ENCODE results near the gene ACO1. TPM values are rescaled to one million over a fixed set of nuclear protein-coding genes. Genes with fewer than 3 reads are reported as not detected.

The ACO1 gene
- total RNA-seq, 2 experiments from 2014 or later = 8.8 to 9.0 TPM

DNA sequence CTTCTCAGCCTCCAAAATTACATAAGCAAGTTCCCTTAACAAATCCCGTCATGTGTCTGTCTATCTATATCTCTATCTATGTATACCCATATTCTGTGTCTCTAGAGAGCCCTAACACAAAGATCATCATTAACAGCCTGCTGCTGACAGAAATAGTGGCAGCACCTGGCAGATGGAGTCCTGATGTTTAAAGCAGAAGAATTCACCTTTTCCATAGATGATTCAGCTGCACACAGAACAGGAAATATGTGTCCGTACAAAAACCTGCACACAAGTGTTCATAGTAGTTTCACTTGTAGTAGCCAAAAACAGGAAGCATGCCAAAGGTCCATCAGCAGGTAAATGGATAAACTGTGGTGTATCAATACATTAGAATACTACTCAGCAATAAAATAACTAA, 45.0 kb upstream of the ACO1 start:
- TF ChIP-seq, protein P1, sequence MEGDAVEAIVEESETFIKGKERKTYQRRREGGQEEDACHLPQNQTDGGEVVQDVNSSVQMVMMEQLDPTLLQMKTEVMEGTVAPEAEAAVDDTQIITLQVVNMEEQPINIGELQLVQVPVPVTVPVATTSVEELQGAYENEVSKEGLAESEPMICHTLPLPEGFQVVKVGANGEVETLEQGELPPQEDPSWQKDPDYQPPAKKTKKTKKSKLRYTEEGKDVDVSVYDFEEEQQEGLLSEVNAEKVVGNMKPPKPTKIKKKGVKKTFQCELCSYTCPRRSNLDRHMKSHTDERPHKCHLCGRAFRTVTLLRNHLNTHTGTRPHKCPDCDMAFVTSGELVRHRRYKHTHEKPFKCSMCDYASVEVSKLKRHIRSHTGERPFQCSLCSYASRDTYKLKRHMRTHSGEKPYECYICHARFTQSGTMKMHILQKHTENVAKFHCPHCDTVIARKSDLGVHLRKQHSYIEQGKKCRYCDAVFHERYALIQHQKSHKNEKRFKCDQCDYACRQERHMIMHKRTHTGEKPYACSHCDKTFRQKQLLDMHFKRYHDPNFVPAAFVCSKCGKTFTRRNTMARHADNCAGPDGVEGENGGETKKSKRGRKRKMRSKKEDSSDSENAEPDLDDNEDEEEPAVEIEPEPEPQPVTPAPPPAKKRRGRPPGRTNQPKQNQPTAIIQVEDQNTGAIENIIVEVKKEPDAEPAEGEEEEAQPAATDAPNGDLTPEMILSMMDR (conservative IDR thresholded peaks at IDR 0.05; ENCODE audit: low read length) = no peak
- no peak for TF ChIP-seq EZH2phosphoT487 (IDR thresholded peaks at IDR 0.05; ENCODE audit: borderline replicate concordance, low read depth, low read length)
- peak overlapping the region; percentile 15; the same call in 1 of the 2 replicates for H2AFZ ChIP-seq (ENCODE audit: low read length)
- peaks cover 10% of the 10 kb centered on the region for H3K4me1 ChIP-seq (ENCODE audit: insufficient read depth, low read length, poor library complexity, severe bottlenecking)
- intact Hi-C loops (cut with micrococcal nuclease; ENCODE audit: unreplicated experiment) = no loop called here
- ChIA-PET CTCF (ENCODE audit: unreplicated experiment) (no interaction called here), POLR2A (no interaction called here)
- H3K9me2 ChIP-seq (ENCODE audit: insufficient read depth, low read length) = no peaks in the 10 kb centered on the region
- H3K79me2 ChIP-seq (ENCODE audit: insufficient read depth, low read depth, low read length) = no peaks in the 10 kb centered on the region
- no peaks in the 10 kb centered on the region for H3K9me3 ChIP-seq (ENCODE audit: low read length)
- H3K4me3 ChIP-seq (ENCODE audit: low read depth, low read length, poor library complexity, severe bottlenecking) = no peak overlapping the region
- no peak overlapping the region for H3K27ac ChIP-seq (ENCODE audit: low read depth, low read length, poor library complexity, severe bottlenecking)
- DNase-seq (ENCODE audit: low spot score) = peak; percentile 7
- H3K4me2 ChIP-seq (ENCODE audit: low read length) = peak overlapping the region; percentile 11; the same call in 1 of the 2 replicates
- no peaks in the 10 kb centered on the region for H4K20me1 ChIP-seq (ENCODE audit: insufficient read depth, low read length)
- no peaks in the 10 kb centered on the region for H3K36me3 ChIP-seq (ENCODE audit: insufficient read depth, low read length)
- BruUV-seq (replicated peaks) = no TSS peak

DNA sequence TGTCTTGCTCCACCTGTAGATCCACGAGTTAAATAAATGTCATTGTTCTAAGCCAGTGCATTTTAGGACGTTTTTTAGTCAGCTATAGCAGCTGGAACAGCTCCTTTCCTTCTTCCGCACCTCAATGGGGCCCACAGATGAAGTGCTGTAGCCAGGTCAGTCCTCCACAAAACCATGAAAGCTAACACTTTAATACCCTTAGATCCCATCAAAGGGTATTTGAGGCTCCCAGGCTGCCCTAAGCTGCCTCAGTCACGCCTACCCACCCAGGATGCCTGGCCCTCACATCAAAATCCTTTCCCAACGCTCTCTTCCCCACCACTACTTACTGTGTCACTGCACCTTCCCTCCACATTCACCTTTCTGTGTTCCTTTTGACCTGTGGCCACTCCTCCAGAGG, 44.1 kb upstream of the ACO1 start:
- TF ChIP-seq, protein P1 (conservative IDR thresholded peaks at IDR 0.05; ENCODE audit: low read length) = no peak
- no peak for TF ChIP-seq EZH2phosphoT487 (IDR thresholded peaks at IDR 0.05; ENCODE audit: borderline replicate concordance, low read depth, low read length)
- no TSS peak for BruUV-seq (replicated peaks)
- no peaks in the 10 kb centered on the region for H3K9me2 ChIP-seq (ENCODE audit: insufficient read depth, low read length)
- H3K79me2 ChIP-seq (ENCODE audit: insufficient read depth, low read depth, low read length) = no peaks in the 10 kb centered on the region
- ChIA-PET CTCF (ENCODE audit: unreplicated experiment) (no interaction called here), POLR2A (no interaction called here)
- intact Hi-C loops (cut with micrococcal nuclease; ENCODE audit: unreplicated experiment) = no loop called here
- peaks cover 10% of the 10 kb centered on the region for H3K4me1 ChIP-seq (ENCODE audit: insufficient read depth, low read length, poor library complexity, severe bottlenecking)
- H3K9me3 ChIP-seq (ENCODE audit: low read length) = no peaks in the 10 kb centered on the region
- H3K27ac ChIP-seq (ENCODE audit: low read depth, low read length, poor library complexity, severe bottlenecking) = no peak overlapping the region
- no peaks in the 10 kb centered on the region for H4K20me1 ChIP-seq (ENCODE audit: insufficient read depth, low read length)
- no peak for DNase-seq (ENCODE audit: low spot score)
- no peak overlapping the region for H3K4me2 ChIP-seq (ENCODE audit: low read length)
- no peak overlapping the region for H3K4me3 ChIP-seq (ENCODE audit: low read depth, low read length, poor library complexity, severe bottlenecking)
- no peak overlapping the region; the same call in 1 of the 2 replicates for H2AFZ ChIP-seq (ENCODE audit: low read length)
- no peaks in the 10 kb centered on the region for H3K36me3 ChIP-seq (ENCODE audit: insufficient read depth, low read length)

DNA sequence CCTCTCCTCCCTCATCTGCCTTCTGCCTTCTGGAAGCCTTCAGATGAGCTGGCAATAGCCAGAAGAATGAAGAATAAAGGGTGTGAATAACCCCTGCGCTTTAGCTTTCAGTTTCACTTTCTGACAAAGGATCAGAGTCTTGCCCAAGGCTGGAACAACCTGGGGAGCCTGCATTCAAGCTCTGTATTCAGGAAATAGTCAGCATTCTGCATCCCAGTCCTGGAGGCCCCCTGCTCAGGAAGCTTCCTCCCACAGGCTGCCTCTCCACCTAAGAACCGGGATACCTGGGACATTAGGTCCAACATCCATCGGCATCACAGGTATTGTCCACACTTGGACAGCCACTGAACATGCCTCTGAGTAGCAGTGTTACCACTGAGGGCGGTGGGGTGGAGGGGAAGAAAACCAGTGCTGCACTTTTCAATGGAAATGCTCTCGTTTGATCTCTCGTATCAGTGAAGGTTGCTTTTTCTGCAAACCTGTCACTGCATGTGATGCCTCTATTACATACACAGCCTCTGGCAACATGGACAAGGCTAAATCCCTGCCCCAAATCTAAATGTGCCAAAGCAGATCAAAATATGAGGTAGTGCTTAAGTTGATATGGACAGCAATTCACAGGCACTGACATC, 39.8 kb upstream of the ACO1 start:
- POLR2A ChIA-PET = no interaction called here
- Histone ChIP-seq H3K9me2 (ENCODE audit: insufficient read depth, low read length) (no peaks in the 10 kb centered on the region), H3K4me1 (ENCODE audit: insufficient read depth, low read length, poor library complexity, severe bottlenecking) (peaks cover 2% of the 10 kb centered on the region), H3K27ac (ENCODE audit: low read depth, low read length, poor library complexity, severe bottlenecking) (no peak overlapping the region), H4K20me1 (ENCODE audit: insufficient read depth, low read length) (no peaks in the 10 kb centered on the region), H2AFZ (ENCODE audit: low read length) (no peak overlapping the region), H3K9me3 (ENCODE audit: low read length) (no peaks in the 10 kb centered on the region), H3K4me2 (ENCODE audit: low read length) (no peak overlapping the region), H3K79me2 (ENCODE audit: insufficient read depth, low read depth, low read length) (no peaks in the 10 kb centered on the region), H3K36me3 (ENCODE audit: insufficient read depth, low read length) (no peaks in the 10 kb centered on the region), H3K4me3 (ENCODE audit: low read depth, low read length, poor library complexity, severe bottlenecking) (no peak overlapping the region)
- no peak for TF ChIP-seq EZH2phosphoT487 (IDR thresholded peaks at IDR 0.05; ENCODE audit: borderline replicate concordance, low read depth, low read length)
- TF ChIP-seq, protein P1 (conservative IDR thresholded peaks at IDR 0.05; ENCODE audit: low read length) = no peak
- CTCF ChIA-PET (ENCODE audit: unreplicated experiment) = no interaction called here
- intact Hi-C loops (cut with micrococcal nuclease; ENCODE audit: unreplicated experiment) = no loop called here
- BruUV-seq (replicated peaks) = no TSS peak
- DNase-seq (ENCODE audit: low spot score) = no peak
